ENCODE data around the gene HTRA1.

The HTRA1 gene

DNA sequence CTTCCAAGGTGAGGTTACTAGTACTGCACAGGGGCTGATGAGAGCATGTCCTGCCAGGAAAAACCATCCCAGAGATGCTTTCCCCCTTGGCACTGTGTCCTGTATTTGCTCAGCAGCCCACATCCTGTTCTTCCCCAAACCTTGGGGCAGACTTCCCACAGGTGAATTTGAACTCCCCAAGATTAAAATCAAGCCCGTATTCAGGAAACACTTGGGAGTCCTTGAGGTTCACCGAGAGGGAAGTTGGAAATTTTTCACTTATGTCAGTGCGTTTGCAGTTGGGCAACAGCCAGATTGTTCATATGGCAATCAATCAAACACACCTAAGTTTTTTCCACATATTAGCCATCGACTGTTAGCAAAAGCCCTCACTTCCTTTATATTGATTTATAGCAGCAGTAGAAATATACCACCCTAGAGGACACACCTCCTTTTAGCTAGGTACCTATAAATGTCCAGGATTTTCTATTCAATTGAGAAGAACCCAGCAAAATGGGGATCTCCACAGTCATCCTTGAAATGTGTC is 99.0 kb downstream of the HTRA1 start, which contains the start of gene DMBT1:
DMBT1 (plus strand) TSS at position 476 of the 526 bp plus-strand sequence; CDS start at position 493, 17 bp downstream.
- DNase-seq, result no peak

DNA sequence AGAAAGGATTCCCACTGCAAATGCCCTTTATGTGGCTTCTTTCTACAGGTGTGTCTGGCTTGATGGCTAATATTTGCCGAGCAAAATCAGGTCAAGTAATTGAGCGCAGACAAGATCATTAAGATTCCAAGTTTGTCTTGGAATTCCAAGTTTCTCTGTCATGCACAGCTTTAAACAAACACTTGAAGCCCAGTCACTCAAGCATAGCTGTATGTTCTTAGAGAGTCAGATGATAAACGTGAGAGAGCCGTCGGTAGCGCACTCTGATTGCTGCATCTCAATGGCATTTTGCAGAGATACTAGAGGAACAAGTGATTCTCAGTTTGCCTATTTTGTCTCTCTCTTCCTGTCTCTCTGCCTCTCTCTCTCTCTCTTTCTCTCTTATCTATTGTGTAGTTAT is 99.9 kb downstream of the HTRA1 start:
- no peak for DNase-seq

DNA sequence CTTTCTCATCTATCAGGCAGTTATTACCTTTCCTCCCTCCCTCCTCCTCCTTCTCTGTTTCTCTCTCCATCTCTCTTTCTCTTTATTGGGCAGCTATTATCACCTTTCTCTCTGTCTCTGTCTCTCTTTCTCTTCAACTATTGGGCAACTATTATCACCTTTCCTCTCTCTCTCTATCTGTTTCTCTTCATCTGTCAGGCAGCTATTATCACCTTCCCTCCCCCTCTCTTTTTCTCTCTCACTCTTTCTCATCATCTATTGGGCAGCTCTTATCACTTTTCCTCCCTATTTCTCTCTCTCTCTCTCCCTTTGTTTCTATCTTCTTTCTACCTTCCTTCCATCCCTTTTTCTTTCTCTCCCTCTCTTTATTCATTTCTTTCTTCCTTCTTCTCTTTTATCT is 100.4 kb downstream of the HTRA1 start:
- no peak for DNase-seq

All from NCI-H1694 (cell line).